Caco-2 (cell line): ENCODE data around the gene YJEFN3. TPM values are rescaled to one million over a fixed set of nuclear protein-coding genes. Genes with fewer than 3 reads are reported as not detected.

ENCODE experiments used
- BruUV-seq: library from RNA; stranded (reverse); fragments of 400-500 nt; replicated peaks from 2 replicates; lab custom pipeline; 2021; lab: Mats Ljungman, UMichigan
- CTCF ChIA-PET: fragments of 300-600 bp; sonication (Branson Sonifier 250); formaldehyde crosslinking; loops from one replicate; lab custom pipeline; 2022; ENCODE audit warnings: antibody characterized with exemption; lab: Charles Lee
- POLR2A ChIA-PET: fragments of 300-600 bp; sonication (Branson Sonifier 250); formaldehyde crosslinking; loops from one replicate; lab custom pipeline; 2022; ENCODE audit warnings: antibody characterized with exemption; lab: Charles Lee
- DNase-seq, 2 experiments: peaks; one replicate each; pipeline versions ENCODE4 v3.0.0 to v3.0.0-alpha.2; 2020 to 2022
- H3K27me3 ChIP-seq: replicated peaks from 2 replicates; pipeline ENCODE4 v1.6.0; 2011; ENCODE audit warnings: low read length; ENCODE audit not compliant: control insufficient read depth, insufficient read depth
- H3K36me3 ChIP-seq: 2 replicates; pipeline ENCODE4 v1.5.1; 2011; ENCODE audit warnings: low read length; ENCODE audit not compliant: control insufficient read depth, insufficient read depth
- H3K4me1 ChIP-seq: fragments of 250-450 bp; sonication (Bioruptor Pico); 2 replicates; pipeline ENCODE4 v1.5.1; 2020; ENCODE audit warnings: mild to moderate bottlenecking
- H3K4me3 ChIP-seq: 2 replicates; pipeline ENCODE4 v1.5.1; 2011; ENCODE audit warnings: low read depth, mild to moderate bottlenecking, control low read depth, low read length
- H3K9me3 ChIP-seq: fragments of 250-450 bp; sonication (Bioruptor Pico); 2 replicates; pipeline ENCODE4 v1.5.1; 2020; ENCODE audit warnings: mild to moderate bottlenecking, moderate library complexity
- H3K27ac Mint-ChIP-seq: one replicate; pipeline ENCODE4 v1.8.0; 2022; ENCODE audit warnings: mixed read lengths; ENCODE audit not compliant: unreplicated experiment
- H3K27me3 Mint-ChIP-seq: one replicate; pipeline ENCODE4 v1.8.0; 2022; ENCODE audit warnings: mixed read lengths; ENCODE audit not compliant: insufficient read depth, unreplicated experiment
- H3K36me3 Mint-ChIP-seq: one replicate; pipeline ENCODE4 v1.8.0; 2022; ENCODE audit warnings: mild to moderate bottlenecking, mixed read lengths; ENCODE audit not compliant: insufficient read depth, unreplicated experiment
- H3K4me1 Mint-ChIP-seq: one replicate; pipeline ENCODE4 v1.8.0; 2022; ENCODE audit warnings: low read depth, mixed read lengths; ENCODE audit not compliant: unreplicated experiment
- H3K4me3 Mint-ChIP-seq: one replicate; pipeline ENCODE4 v1.8.0; 2022; ENCODE audit warnings: mild to moderate bottlenecking, moderate library complexity, mixed read lengths; ENCODE audit not compliant: unreplicated experiment
- H3K9me3 Mint-ChIP-seq: one replicate; pipeline ENCODE4 v1.8.0; 2022; ENCODE audit warnings: mixed read lengths; ENCODE audit not compliant: unreplicated experiment
- intact Hi-C: fragments of 100-400 bp; cut with micrococcal nuclease; formaldehyde crosslinking; loops from one replicate; pipeline ENCODE4 v1.10.0; 2022; ENCODE audit not compliant: unreplicated experiment
- total RNA-seq: library from RNA; stranded (reverse); gene quantifications from 2 replicates; pipeline ENCODE4 v1.2.3, GENCODE V29; 2022
- TF ChIP-seq, protein P1 (sequence below), 2 experiments: fragments of 200-600 bp in 1 of 2; IDR thresholded peaks; 1 replicate in 1 of 2; 2 replicates in 1 of 2; pipeline versions ENCODE4 v1.5.1 to v1.8.0; 2011 to 2022; ENCODE audit warnings: antibody characterized with exemption in 1 of 2, control low read depth in 1 of 2, inconsistent platforms in 1 of 2, low read depth in 1 of 2, low read length in 1 of 2, mild to moderate bottlenecking in 1 of 2, moderate library complexity in 1 of 2; ENCODE audit not compliant: insufficient read depth in 1 of 2, severe bottlenecking in 1 of 2, unreplicated experiment in 1 of 2

Gene YJEFN3
- total RNA-seq, 1 experiment from 2014 or later, result 8.1 TPM

DNA sequence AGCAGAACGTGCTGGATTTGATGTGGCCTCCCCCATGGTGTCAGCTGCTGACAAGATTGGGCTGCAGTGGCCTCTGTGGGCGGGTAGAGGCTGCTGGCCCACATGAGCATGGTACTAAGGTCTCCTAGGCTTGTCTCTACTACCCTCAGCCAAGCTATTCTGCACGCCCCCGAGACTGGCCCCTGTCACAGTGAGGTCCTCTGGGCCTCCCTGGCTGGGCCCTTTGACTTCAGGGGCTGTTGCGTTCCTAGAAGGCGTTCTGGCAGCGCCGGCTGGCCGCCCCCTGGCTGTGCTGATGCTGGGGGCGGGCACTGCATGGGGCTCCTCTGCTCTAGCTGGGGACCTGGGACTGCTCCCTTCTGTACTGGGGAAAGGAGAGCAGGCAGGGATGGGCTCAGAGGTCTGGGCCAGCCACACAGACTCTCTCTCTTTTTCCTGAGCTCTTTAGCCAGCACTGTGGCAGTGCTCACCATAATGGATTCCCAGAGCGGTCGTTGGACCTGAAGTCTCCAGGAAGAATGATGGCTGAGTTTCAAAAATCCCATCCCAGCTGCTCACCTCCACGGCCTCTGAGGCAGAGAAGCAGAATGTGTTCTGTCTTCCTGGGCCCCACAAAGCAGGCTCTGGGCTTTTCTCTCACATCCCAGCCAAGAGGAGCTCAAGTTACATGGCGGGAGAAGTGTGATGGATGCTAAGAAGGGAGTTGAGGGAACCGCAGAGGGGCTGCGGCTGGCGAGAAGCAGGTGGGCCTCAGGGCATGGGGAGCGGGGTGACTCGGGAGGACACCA lies 45.7 kb upstream of the YJEFN3 start:
- no peaks in the 10 kb centered on the region for H3K4me1 ChIP-seq
- no peaks in the 10 kb centered on the region for H3K4me1 Mint-ChIP-seq

DNA sequence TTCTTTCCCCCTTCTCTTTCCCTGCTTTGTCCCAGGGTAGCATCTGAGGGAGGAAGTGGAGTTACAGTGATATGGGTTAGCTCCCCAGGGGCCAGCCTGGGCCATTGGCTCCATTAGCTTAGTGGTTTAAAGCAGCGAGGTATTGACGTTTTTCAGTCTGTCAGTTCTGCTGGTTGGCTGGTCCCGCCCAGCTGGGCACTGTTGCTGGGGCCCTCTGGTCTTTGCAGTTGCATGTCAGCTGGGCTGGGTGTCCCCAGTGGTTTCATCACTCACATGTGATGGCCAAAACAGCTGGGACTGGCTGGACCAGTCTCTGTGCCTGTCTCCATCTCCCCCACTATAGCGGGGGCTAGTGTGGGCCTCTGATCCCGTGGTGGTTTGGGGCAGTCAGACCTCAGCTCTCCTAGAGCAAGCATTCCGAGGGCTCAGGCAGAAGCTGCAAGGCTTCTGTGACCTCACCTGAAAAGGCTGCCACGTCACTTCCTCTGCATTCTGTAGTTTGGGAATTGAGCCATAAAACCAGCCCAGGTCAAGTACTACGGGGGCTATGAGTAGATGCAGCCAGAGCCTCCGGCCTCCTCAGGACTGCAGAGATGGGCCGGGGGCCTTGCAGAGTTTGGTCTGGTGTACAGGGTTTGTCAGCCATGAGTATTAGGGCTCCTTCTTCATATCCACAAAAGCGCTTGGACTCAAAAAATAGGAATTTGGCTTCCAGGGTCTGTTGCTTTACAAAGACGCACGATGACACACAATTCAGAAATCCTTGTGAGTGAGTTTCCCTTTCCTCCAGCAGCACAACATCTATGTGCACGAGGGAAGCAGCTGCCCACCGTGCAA lies 43.3 kb upstream of the YJEFN3 start:
- BruUV-seq, result no TSS peak
- POLR2A ChIA-PET, result no interaction called here
- Mint-ChIP-seq H3K36me3 (peaks cover 46% of the 10 kb centered on the region), H3K4me1 (peaks cover 6% of the 10 kb centered on the region), H3K9me3 (no peaks in the 10 kb centered on the region), H3K27me3 (no peaks in the 10 kb centered on the region), H3K27ac (no peak overlapping the region), H3K4me3 (no peak overlapping the region)
- intact Hi-C loops, result no loop called here
- CTCF ChIA-PET, result no interaction called here
- H3K4me1 ChIP-seq, result peaks cover 19% of the 10 kb centered on the region
- no peak for DNase-seq
- H3K4me3 ChIP-seq, result no peak overlapping the region
- no peaks in the 10 kb centered on the region for H3K9me3 ChIP-seq
- no peaks in the 10 kb centered on the region for H3K27me3 ChIP-seq
- no peaks in the 10 kb centered on the region; the same call in none of the 2 replicates for H3K36me3 ChIP-seq
- TF ChIP-seq, protein P1, sequence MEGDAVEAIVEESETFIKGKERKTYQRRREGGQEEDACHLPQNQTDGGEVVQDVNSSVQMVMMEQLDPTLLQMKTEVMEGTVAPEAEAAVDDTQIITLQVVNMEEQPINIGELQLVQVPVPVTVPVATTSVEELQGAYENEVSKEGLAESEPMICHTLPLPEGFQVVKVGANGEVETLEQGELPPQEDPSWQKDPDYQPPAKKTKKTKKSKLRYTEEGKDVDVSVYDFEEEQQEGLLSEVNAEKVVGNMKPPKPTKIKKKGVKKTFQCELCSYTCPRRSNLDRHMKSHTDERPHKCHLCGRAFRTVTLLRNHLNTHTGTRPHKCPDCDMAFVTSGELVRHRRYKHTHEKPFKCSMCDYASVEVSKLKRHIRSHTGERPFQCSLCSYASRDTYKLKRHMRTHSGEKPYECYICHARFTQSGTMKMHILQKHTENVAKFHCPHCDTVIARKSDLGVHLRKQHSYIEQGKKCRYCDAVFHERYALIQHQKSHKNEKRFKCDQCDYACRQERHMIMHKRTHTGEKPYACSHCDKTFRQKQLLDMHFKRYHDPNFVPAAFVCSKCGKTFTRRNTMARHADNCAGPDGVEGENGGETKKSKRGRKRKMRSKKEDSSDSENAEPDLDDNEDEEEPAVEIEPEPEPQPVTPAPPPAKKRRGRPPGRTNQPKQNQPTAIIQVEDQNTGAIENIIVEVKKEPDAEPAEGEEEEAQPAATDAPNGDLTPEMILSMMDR (IDR thresholded peaks at IDR 0.05; ENCODE audit: insufficient read depth in 1 of 2, low read depth in 1 of 2, low read length in 1 of 2, severe bottlenecking in 1 of 2, unreplicated experiment in 1 of 2), result no peak

More for the DNA sequence above, 45.7 kb upstream of the YJEFN3 start:
- Histone ChIP-seq H3K9me3 (no peaks in the 10 kb centered on the region), H3K36me3 (no peaks in the 10 kb centered on the region; the same call in none of the 2 replicates), H3K4me3 (no peak overlapping the region), H3K27me3 (no peaks in the 10 kb centered on the region)
- no peaks in the 10 kb centered on the region for H3K27me3 Mint-ChIP-seq
- intact Hi-C loops, result no loop called here
- H3K9me3 Mint-ChIP-seq, result no peaks in the 10 kb centered on the region
- H3K4me3 Mint-ChIP-seq, result no peak overlapping the region
- BruUV-seq, result no TSS peak
- H3K27ac Mint-ChIP-seq, result no peak overlapping the region
- TF ChIP-seq, protein P1 (IDR thresholded peaks at IDR 0.05; ENCODE audit: insufficient read depth in 1 of 2, low read depth in 1 of 2, low read length in 1 of 2, severe bottlenecking in 1 of 2, unreplicated experiment in 1 of 2), result no peak
- ChIA-PET CTCF (no interaction called here), POLR2A (no interaction called here)
- peaks cover 38% of the 10 kb centered on the region for H3K36me3 Mint-ChIP-seq
- no peak for DNase-seq

DNA sequence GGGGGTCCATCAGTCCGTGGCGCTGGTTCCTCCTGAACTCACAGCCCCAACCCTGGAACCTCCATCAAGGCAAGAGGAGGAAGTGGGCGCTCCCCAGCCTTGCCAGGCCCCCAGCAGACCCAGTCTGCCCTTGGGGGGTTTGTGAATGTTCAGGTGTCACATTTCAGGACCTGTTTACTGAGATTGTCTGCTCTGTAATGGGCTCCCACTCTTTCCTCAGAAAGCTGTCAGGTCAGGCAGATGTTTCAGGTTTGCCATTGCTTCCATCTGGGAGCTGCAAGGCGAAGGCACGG lies 42.8 kb upstream of the YJEFN3 start:
- Histone ChIP-seq H3K36me3 (no peaks in the 10 kb centered on the region; the same call in none of the 2 replicates), H3K4me1 (peaks cover 19% of the 10 kb centered on the region), H3K9me3 (no peaks in the 10 kb centered on the region), H3K4me3 (no peak overlapping the region), H3K27me3 (no peaks in the 10 kb centered on the region)
- no TSS peak for BruUV-seq
- Mint-ChIP-seq H3K27me3 (no peaks in the 10 kb centered on the region), H3K36me3 (peaks cover 50% of the 10 kb centered on the region), H3K4me3 (no peak overlapping the region), H3K4me1 (peaks cover 6% of the 10 kb centered on the region), H3K9me3 (no peaks in the 10 kb centered on the region), H3K27ac (no peak overlapping the region)
- POLR2A ChIA-PET, result no interaction called here
- intact Hi-C loops, result no loop called here
- TF ChIP-seq, protein P1 (IDR thresholded peaks at IDR 0.05; ENCODE audit: insufficient read depth in 1 of 2, low read depth in 1 of 2, low read length in 1 of 2, severe bottlenecking in 1 of 2, unreplicated experiment in 1 of 2), result no peak
- no peak for DNase-seq
- CTCF ChIA-PET, result no interaction called here
